Ovary (tissue), 3 donors: ENCODE data around the gene PXK.

ENCODE experiments used
- CTCF ChIP-seq, 3 donors: fragments of 450-650 bp in 2 of 3; fragments of 200-600 bp in 1 of 3; IDR thresholded peaks; one replicate each; pipeline versions ENCODE4 v1.5.1 to v1.8.0; 2016 to 2022; ENCODE audit warnings: antibody characterized with exemption in 3 of 3, mild to moderate bottlenecking in 1 of 3
- EP300 ChIP-seq: sonication (generic); formaldehyde crosslinking; IDR thresholded peaks from one replicate; pipeline ENCODE4 v1.6.1; 2017; ENCODE audit warnings: antibody characterized with exemption
- POLR2A ChIP-seq: fragments of 450-650 bp; IDR thresholded peaks from one replicate; pipeline ENCODE4 v1.6.1; 2017; ENCODE audit warnings: antibody characterized with exemption, mild to moderate bottlenecking, moderate library complexity
- donor health status: DM: no; HTN: no; CAD: no.

GRCh38 chr3:58388550-58389091 lies 55.9 kb downstream of the PXK start:
- no peak for TF ChIP-seq CTCF (IDR thresholded peaks at IDR 0.05)
- TF ChIP-seq POLR2A: no peak
- no peak for TF ChIP-seq EP300
